NCI-H446 treated with DMSO at 0.1 percent for 48 hours (cell line): ENCODE results near the gene COL18A1.

ENCODE experiments used
- DNase-seq: peaks from one replicate; lab custom pipeline; 2025; lab: John Stamatoyannopoulos, UW

The COL18A1 gene

GRCh38 chr21:45455674-45456583, 51.0 kb downstream of the COL18A1 start:
- DNase-seq, result no peak

- DNase-seq, result no peak
These were observed 51.7 kb downstream of the COL18A1 start for GRCh38 chr21:45456584-45457160.

GRCh38 chr21:45457161-45457831, 52.3 kb downstream of the COL18A1 start:
- DNase-seq, result no peak

GRCh38 chr21:45457832-45458172, 52.8 kb downstream of the COL18A1 start:
- no peak for DNase-seq

- no peak for DNase-seq
These were observed 53.6 kb downstream of the COL18A1 start for GRCh38 chr21:45458281-45459170.

- no peak for DNase-seq
These were observed 54.4 kb downstream of the COL18A1 start for GRCh38 chr21:45459171-45460010.

- no peak for DNase-seq
These were observed 55.1 kb downstream of the COL18A1 start for GRCh38 chr21:45460011-45460565.

GRCh38 chr21:45460611-45461368, 55.8 kb downstream of the COL18A1 start:
- no peak for DNase-seq

- DNase-seq, result no peak
These were observed 56.4 kb downstream of the COL18A1 start for GRCh38 chr21:45461369-45461750.

GRCh38 chr21:45461806-45462341, 56.9 kb downstream of the COL18A1 start:
- DNase-seq, result no peak

GRCh38 chr21:45463871-45464270, 58.9 kb downstream of the COL18A1 start:
- DNase-seq, result no peak

- DNase-seq, result no peak
These were observed 59.3 kb downstream of the COL18A1 start for GRCh38 chr21:45464309-45464708.

GRCh38 chr21:45465105-45465504, 60.1 kb downstream of the COL18A1 start:
- no peak for DNase-seq

- DNase-seq, result no peak
These were observed 60.8 kb downstream of the COL18A1 start for GRCh38 chr21:45465611-45466329.

- no peak for DNase-seq
These were observed 61.6 kb downstream of the COL18A1 start for GRCh38 chr21:45466330-45467220.

- no peak for DNase-seq
These were observed 62.3 kb downstream of the COL18A1 start for GRCh38 chr21:45467221-45467779.

GRCh38 chr21:45468051-45468970, 63.3 kb downstream of the COL18A1 start:
- no peak for DNase-seq
